ENCODE measurements around the gene FERMT3.

Gene FERMT3

GRCh38 chr11:64206457-64207255, at the start of gene FERMT3:
TSS of gene FERMT3 (plus strand) at chr11:64206721. CDS start at chr11:64207365, 644 bp downstream.
- in situ Hi-C loops (cut with MboI; ENCODE audit: low sequenced_read_pairs) = no loop called here

GRCh38 chr11:64157631-64158394, 48.7 kb upstream of the FERMT3 start:
- in situ Hi-C loops (cut with MboI; ENCODE audit: low sequenced_read_pairs) = loop anchor here (25.0 kb wide), 1 partner anchor 321 kb away; the partner anchor contains the start of gene MARK2

GRCh38 chr11:64161037-64161436, 45.5 kb upstream of the FERMT3 start:
- in situ Hi-C loops (cut with MboI; ENCODE audit: low sequenced_read_pairs) = loop anchor here (25.0 kb wide), 1 partner anchor 324 kb away; the partner anchor contains the start of gene MARK2

GRCh38 chr11:64162769-64163168, 43.8 kb upstream of the FERMT3 start:
- in situ Hi-C loops (cut with MboI; ENCODE audit: low sequenced_read_pairs) = loop anchor here (25.0 kb wide), 1 partner anchor 325 kb away; the partner anchor contains the start of gene MARK2

GRCh38 chr11:64163951-64164350, 42.6 kb upstream of the FERMT3 start:
- in situ Hi-C loops (cut with MboI; ENCODE audit: low sequenced_read_pairs) = loop anchor here (25.0 kb wide), 1 partner anchor 327 kb away; the partner anchor contains the start of gene MARK2

- in situ Hi-C loops (cut with MboI; ENCODE audit: low sequenced_read_pairs) = loop anchor here (25.0 kb wide), 1 partner anchor 327 kb away; the partner anchor contains the start of gene MARK2
Measured at GRCh38 chr11:64164392-64165312, 41.9 kb upstream of the FERMT3 start.

GRCh38 chr11:64165481-64165841, 41.1 kb upstream of the FERMT3 start:
- in situ Hi-C loops (cut with MboI; ENCODE audit: low sequenced_read_pairs) = loop anchor here (25.0 kb wide), 1 partner anchor 328 kb away; the partner anchor contains the start of gene MARK2

GRCh38 chr11:64165842-64166635, 40.5 kb upstream of the FERMT3 start, which contains the start of gene MACROD1:
TSS of gene MACROD1 (minus strand) at chr11:64166113. CDS start at chr11:64165994, 119 bp downstream.
- in situ Hi-C loops (cut with MboI; ENCODE audit: low sequenced_read_pairs) = loop anchor here (25.0 kb wide), 1 partner anchor 329 kb away; the partner anchor contains the start of gene MARK2

- in situ Hi-C loops (cut with MboI; ENCODE audit: low sequenced_read_pairs) = loop anchor here (25.0 kb wide), 1 partner anchor 333 kb away; the partner anchor contains the start of gene MARK2
Measured at GRCh38 chr11:64170419-64170818, 36.1 kb upstream of the FERMT3 start.

- in situ Hi-C loops (cut with MboI; ENCODE audit: low sequenced_read_pairs) = loop anchor here (25.0 kb wide), 1 partner anchor 336 kb away; the partner anchor contains the start of gene MARK2
Measured at GRCh38 chr11:64173616-64174355, 32.7 kb upstream of the FERMT3 start.

GRCh38 chr11:64176751-64177150, 29.8 kb upstream of the FERMT3 start:
- in situ Hi-C loops (cut with MboI; ENCODE audit: low sequenced_read_pairs) = no loop called here

- in situ Hi-C loops (cut with MboI; ENCODE audit: low sequenced_read_pairs) = no loop called here
Measured at GRCh38 chr11:64178203-64178602, 28.3 kb upstream of the FERMT3 start.

GRCh38 chr11:64178951-64179639, 27.4 kb upstream of the FERMT3 start:
- in situ Hi-C loops (cut with MboI; ENCODE audit: low sequenced_read_pairs) = no loop called here

GRCh38 chr11:64180891-64181290, 25.6 kb upstream of the FERMT3 start:
- in situ Hi-C loops (cut with MboI; ENCODE audit: low sequenced_read_pairs) = no loop called here

- in situ Hi-C loops (cut with MboI; ENCODE audit: low sequenced_read_pairs) = no loop called here
Measured at GRCh38 chr11:64181506-64182411, 24.8 kb upstream of the FERMT3 start.

- in situ Hi-C loops (cut with MboI; ENCODE audit: low sequenced_read_pairs) = no loop called here
Measured at GRCh38 chr11:64183890-64184289, 22.6 kb upstream of the FERMT3 start.

GRCh38 chr11:64185175-64185692, 21.3 kb upstream of the FERMT3 start:
- in situ Hi-C loops (cut with MboI; ENCODE audit: low sequenced_read_pairs) = no loop called here
